Neural progenitor cell (in vitro differentiated cells): ENCODE data around the gene TSPAN14. TPM values are rescaled to one million over a fixed set of nuclear protein-coding genes. Genes with fewer than 3 reads are reported as not detected.

Source experiments
- DNase-seq: peaks from one replicate; pipeline ENCODE4 v3.0.0-alpha.2; 2016; ENCODE audit warnings: low spot score
- H2AFZ ChIP-seq: fragments of 200-600 bp; sonication (generic); replicated peaks from 2 replicates; pipeline ENCODE4 v1.6.1; 2016; ENCODE audit warnings: antibody characterized with exemption
- H3F3A ChIP-seq: fragments of 200-600 bp; sonication (generic); 2 replicates; pipeline ENCODE4 v1.6.1; 2016; ENCODE audit warnings: antibody characterized with exemption, low read depth
- H3K27ac ChIP-seq: fragments of 200-600 bp; sonication (generic); 2 replicates; pipeline ENCODE4 v1.5.1; 2016; ENCODE audit warnings: mild to moderate bottlenecking
- H3K27me3 ChIP-seq: fragments of 200-600 bp; sonication (generic); 2 replicates; pipeline ENCODE4 v1.6.1; 2016; ENCODE audit warnings: mild to moderate bottlenecking, moderate library complexity
- H3K36me3 ChIP-seq: fragments of 200-600 bp; sonication (generic); 2 replicates; pipeline ENCODE4 v1.5.1; 2016
- H3K4me1 ChIP-seq: fragments of 200-600 bp; sonication (generic); 2 replicates; pipeline ENCODE4 v1.6.1; 2016; ENCODE audit warnings: mixed run types
- H3K4me2 ChIP-seq: fragments of 200-600 bp; sonication (generic); 2 replicates; pipeline ENCODE4 v1.6.1; 2016
- H3K4me3 ChIP-seq: fragments of 200-600 bp; sonication (generic); 2 replicates; pipeline ENCODE4 v1.5.1; 2016
- H3K79me2 ChIP-seq: fragments of 200-600 bp; sonication (generic); 2 replicates; pipeline ENCODE4 v1.6.1; 2016; ENCODE audit warnings: low read depth
- H3K9ac ChIP-seq: fragments of 200-600 bp; sonication (generic); 2 replicates; pipeline ENCODE4 v1.6.1; 2016
- H3K9me3 ChIP-seq: fragments of 200-600 bp; sonication (generic); 2 replicates; pipeline ENCODE4 v1.5.1; 2016; ENCODE audit warnings: low read depth
- H4K20me1 ChIP-seq: fragments of 200-600 bp; sonication (generic); 2 replicates; pipeline ENCODE4 v1.6.1; 2016; ENCODE audit warnings: low read depth
- H3K27ac Mint-ChIP-seq: 3 replicates; pipeline ENCODE4 v1.8.0; 2021; ENCODE audit warnings: mixed read lengths
- H3K27me3 Mint-ChIP-seq: 2 replicates; pipeline ENCODE4 v1.8.0; 2022; ENCODE audit warnings: low read depth, mild to moderate bottlenecking, inconsistent platforms, moderate library complexity, mixed read lengths; ENCODE audit not compliant: insufficient read depth
- H3K36me3 Mint-ChIP-seq: 3 replicates; pipeline ENCODE4 v1.8.0; 2021; ENCODE audit warnings: mixed read lengths
- H3K4me1 Mint-ChIP-seq: 3 replicates; pipeline ENCODE4 v1.8.0; 2021; ENCODE audit warnings: mixed read lengths
- H3K4me3 Mint-ChIP-seq: 3 replicates; pipeline ENCODE4 v1.8.0; 2021; ENCODE audit warnings: mild to moderate bottlenecking, moderate library complexity, mixed read lengths
- H3K9me3 Mint-ChIP-seq: 3 replicates; pipeline ENCODE4 v1.8.0; 2020; ENCODE audit warnings: mixed read lengths
- CTCF ChIP-seq: fragments of 200-600 bp; sonication (generic); IDR thresholded peaks from 2 replicates; pipeline ENCODE4 v1.5.1; 2017; ENCODE audit warnings: antibody characterized with exemption, mild to moderate bottlenecking
- EZH2 ChIP-seq: fragments of 200-600 bp; sonication (generic); IDR thresholded peaks from 2 replicates; pipeline ENCODE4 v1.6.1; 2017; ENCODE audit warnings: antibody characterized with exemption, mild to moderate bottlenecking, moderate library complexity
- EZH2phosphoT487 ChIP-seq: fragments of 200-600 bp; sonication (generic); IDR thresholded peaks from 2 replicates; pipeline ENCODE4 v1.6.1; 2017; ENCODE audit warnings: antibody characterized with exemption
- total RNA-seq: library from RNA; depleted of rRNA; stranded (reverse); fragments of >200 nt; gene quantifications from 2 replicates; pipeline ENCODE4 v1.2.3, GENCODE V29; 2015; ENCODE audit warnings: low replicate concordance

TSPAN14 gene
- total RNA-seq, 1 donor from 2014 or later, result 32.7 TPM

- H3K36me3 ChIP-seq, result no peaks in the 10 kb centered on the region
- no peak overlapping the region for H2AFZ ChIP-seq
- no peaks in the 10 kb centered on the region for H3K9me3 ChIP-seq
- Mint-ChIP-seq H3K4me1 (peaks cover 87% of the 10 kb centered on the region), H3K36me3 (peaks cover 8% of the 10 kb centered on the region), H3K27ac (peak overlapping the region; percentile 78), H3K9me3 (no peaks in the 10 kb centered on the region), H3K4me3 (peak overlapping the region; percentile 24), H3K27me3 (peaks cover 2% of the 10 kb centered on the region)
- TF ChIP-seq EZH2phosphoT487 (no peak), EZH2 (no peak), CTCF (no peak)
- H4K20me1 ChIP-seq, result peaks cover 67% of the 10 kb centered on the region
- H3F3A ChIP-seq, result peaks cover 48% of the 10 kb centered on the region
- H3K79me2 ChIP-seq, result peaks cover 97% of the 10 kb centered on the region
- no peak for DNase-seq
- no peak overlapping the region for H3K4me3 ChIP-seq
- no peak overlapping the region for H3K27ac ChIP-seq
- peak overlapping the region; percentile 91 for H3K4me2 ChIP-seq
- peaks cover 77% of the 10 kb centered on the region for H3K4me1 ChIP-seq
- no peak overlapping the region for H3K9ac ChIP-seq
- no peaks in the 10 kb centered on the region for H3K27me3 ChIP-seq
These were observed 12.7 kb downstream of the TSPAN14 start for GRCh38 chr10:80466724-80467326.

- Histone ChIP-seq H4K20me1 (peaks cover 79% of the 10 kb centered on the region), H3K79me2 (peaks cover 97% of the 10 kb centered on the region), H3K4me2 (peak overlapping the region; percentile 62), H3K4me1 (peaks cover 66% of the 10 kb centered on the region), H3K9ac (no peak overlapping the region), H3K36me3 (no peaks in the 10 kb centered on the region), H3K4me3 (no peak overlapping the region), H3K9me3 (no peaks in the 10 kb centered on the region), H2AFZ (no peak overlapping the region), H3F3A (peaks cover 42% of the 10 kb centered on the region), H3K27me3 (no peaks in the 10 kb centered on the region), H3K27ac (no peak overlapping the region)
- H3K4me1 Mint-ChIP-seq, result peaks cover 85% of the 10 kb centered on the region
- peaks cover 8% of the 10 kb centered on the region for H3K36me3 Mint-ChIP-seq
- peaks cover 2% of the 10 kb centered on the region for H3K27me3 Mint-ChIP-seq
- TF ChIP-seq CTCF (no peak), EZH2 (no peak), EZH2phosphoT487 (no peak)
- H3K27ac Mint-ChIP-seq, result peak overlapping the region; percentile 85
- peak overlapping the region; percentile 47 for H3K4me3 Mint-ChIP-seq
- H3K9me3 Mint-ChIP-seq, result no peaks in the 10 kb centered on the region
- peak; percentile 88 for DNase-seq
These were observed 13.9 kb downstream of the TSPAN14 start for GRCh38 chr10:80468002-80468401.

GRCh38 chr10:80468806-80469421 is 14.8 kb downstream of the TSPAN14 start:
- peaks cover 85% of the 10 kb centered on the region for H4K20me1 ChIP-seq
- H3K4me1 ChIP-seq, result peaks cover 60% of the 10 kb centered on the region
- no peak for TF ChIP-seq EZH2phosphoT487
- TF ChIP-seq CTCF, result no peak
- no peak for TF ChIP-seq EZH2
- Mint-ChIP-seq H3K27ac (peak overlapping the region; percentile 87), H3K27me3 (peaks cover 2% of the 10 kb centered on the region), H3K4me1 (peaks cover 80% of the 10 kb centered on the region), H3K9me3 (no peaks in the 10 kb centered on the region), H3K36me3 (peaks cover 8% of the 10 kb centered on the region), H3K4me3 (peak overlapping the region; percentile 60)
- H3K9me3 ChIP-seq, result no peaks in the 10 kb centered on the region
- H2AFZ ChIP-seq, result no peak overlapping the region
- H3K27ac ChIP-seq, result no peak overlapping the region
- H3K9ac ChIP-seq, result no peak overlapping the region
- H3F3A ChIP-seq, result peaks cover 35% of the 10 kb centered on the region
- H3K4me2 ChIP-seq, result peak overlapping the region; percentile 62
- DNase-seq, result no peak
- H3K79me2 ChIP-seq, result peaks cover 97% of the 10 kb centered on the region
- no peaks in the 10 kb centered on the region for H3K27me3 ChIP-seq
- H3K4me3 ChIP-seq, result no peak overlapping the region
- no peaks in the 10 kb centered on the region for H3K36me3 ChIP-seq
